ENCODE data around the gene TJP2.

- TF ChIP-seq CTCF (conservative IDR thresholded peaks at IDR 0.05; ENCODE audit: low read depth, low read length) (no peak), EZH2phosphoT487 (IDR thresholded peaks at IDR 0.05; ENCODE audit: borderline replicate concordance, low read length) (no peak)
Observed at GRCh38 chr9:69145144-69145715, 28.8 kb upstream of the TJP2 start.

All from PC-3 (cell line).